ENCODE results near the gene EYS.

DNA sequence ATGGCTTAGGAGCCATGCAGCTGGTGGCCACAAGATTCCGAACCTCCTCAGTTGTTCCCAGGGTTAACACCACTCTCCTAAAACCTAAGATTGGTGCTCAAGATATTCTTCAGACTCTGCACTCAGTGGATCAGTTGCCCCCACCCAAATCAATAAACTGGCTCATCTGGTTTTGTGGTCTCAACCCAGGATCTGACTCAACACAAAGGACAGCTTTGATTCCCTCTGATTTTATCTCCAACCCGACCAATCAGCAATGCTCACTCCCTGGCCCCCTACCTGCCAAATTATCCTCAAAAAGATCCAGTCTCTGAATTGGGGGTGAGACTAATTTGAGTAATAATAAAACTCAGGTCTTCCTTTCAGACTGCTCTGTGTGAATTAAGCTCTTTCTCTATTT, 137.5 kb downstream of the EYS start:
- TF ChIP-seq GATA3 (IDR thresholded peaks at IDR 0.05; ENCODE audit: low read depth, low read length) (no peak), GATA2 (IDR thresholded peaks at IDR 0.05; ENCODE audit: low read depth, low read length) (no peak)

All from SH-SY5Y (cell line).